HG03159 (cell line): ENCODE measurements around the gene XPO1.
"Not testable (repeated sequence)": the region's sequence is repeated elsewhere in the genome, so short reads cannot be mapped to it uniquely, and the experiment has no call there.

Experiments
- ATAC-seq: cut with Tn5 transposase; IDR thresholded peaks from one replicate; pipeline ENCODE4 v1.9.1; 2021; ENCODE audit warnings: mild to moderate bottlenecking, moderate library complexity; ENCODE audit not compliant: unreplicated experiment

The XPO1 gene

DNA sequence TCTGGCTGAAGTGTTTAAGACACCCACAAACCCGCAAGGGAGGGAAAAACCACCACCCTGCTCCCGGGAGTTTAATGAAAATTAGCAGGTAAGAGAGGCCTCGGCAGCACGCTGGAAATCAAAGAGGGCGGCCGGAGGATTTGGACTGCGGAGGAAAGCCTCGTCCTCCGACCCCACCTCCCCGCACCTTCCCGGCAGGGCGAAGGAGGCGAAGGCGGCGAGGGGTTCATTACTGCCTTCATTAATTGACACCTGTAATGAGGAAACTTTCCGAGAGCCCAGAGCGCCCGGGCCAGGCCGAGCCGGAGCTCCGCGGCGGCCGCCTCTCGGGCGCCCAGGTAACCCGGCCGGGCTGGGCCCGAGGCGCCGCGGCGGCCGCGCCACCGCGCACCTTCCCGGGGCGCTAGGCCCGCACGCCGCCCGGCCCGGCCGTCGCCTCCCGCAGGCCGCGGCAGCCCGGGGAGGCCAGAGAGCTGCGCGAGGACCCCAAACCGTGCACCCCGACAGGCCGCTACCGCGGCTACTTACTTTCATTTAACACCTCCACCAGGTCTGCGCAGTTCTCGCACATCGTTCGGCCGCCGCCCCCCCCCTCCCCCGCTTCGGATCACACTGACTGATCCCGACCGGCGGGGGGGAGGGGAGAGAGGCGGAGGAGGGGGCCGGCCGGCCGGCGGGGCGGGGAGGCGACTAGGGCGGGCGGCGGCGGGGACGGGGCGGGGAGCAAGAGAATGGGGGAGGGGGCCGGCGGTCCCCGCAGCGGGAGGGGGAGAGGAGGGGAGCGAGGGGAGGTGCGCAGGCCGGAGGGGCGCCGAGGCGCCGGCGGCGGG lies 67.8 kb downstream of the XPO1 start:
- ATAC-seq: peak; percentile 32

DNA sequence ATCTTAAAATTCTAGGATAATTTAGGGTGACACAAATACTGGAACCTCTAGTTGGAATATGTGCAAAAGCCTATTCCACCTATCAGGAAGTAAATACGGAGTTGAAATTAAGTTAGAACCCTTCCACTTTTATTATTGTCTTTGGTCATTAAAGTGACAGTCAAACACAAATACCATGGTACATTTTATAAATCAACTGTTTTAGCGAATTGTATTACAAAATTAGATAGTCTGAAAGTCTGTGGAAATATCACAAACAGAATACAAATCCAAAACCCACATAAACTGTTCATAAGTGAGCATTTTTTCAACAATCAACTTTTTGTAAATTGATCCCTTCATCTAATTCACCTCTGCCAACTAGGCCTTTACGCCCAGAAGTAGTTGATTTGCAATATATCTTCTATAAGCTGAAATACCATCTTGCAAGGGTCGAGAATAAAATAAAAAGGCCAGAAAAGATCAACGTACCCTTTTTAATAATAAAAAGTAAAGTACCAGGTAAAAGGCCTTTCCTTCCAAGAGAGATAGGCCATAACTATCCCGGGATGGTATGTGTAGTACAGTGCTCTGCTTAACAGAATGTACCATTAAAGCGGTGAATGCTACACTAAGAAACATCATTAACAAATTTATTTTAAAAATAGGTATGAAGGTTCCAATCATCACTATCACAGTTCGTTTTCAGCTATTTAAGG lies 68.6 kb downstream of the XPO1 start:
- ATAC-seq: no peak

DNA sequence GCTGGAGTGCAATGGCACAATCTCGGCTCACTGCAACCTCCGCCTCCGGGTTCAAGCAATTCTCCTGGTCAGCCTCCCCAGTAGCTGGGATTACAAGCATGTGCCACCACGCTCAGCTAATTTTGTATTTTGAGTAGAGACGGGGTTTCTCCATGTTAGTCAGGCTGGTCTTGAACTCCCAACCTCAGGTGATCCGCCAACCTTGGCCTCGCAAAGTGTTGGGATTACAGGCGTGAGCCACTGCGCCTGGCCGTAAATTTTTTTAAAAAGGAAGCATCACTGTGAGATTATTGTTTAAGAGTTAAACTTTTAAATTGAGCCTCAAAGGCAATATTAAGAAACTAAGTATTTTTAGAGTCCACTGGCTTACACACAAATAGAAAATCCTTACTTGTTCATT lies 69.9 kb downstream of the XPO1 start:
- ATAC-seq: not testable (repeated sequence)

DNA sequence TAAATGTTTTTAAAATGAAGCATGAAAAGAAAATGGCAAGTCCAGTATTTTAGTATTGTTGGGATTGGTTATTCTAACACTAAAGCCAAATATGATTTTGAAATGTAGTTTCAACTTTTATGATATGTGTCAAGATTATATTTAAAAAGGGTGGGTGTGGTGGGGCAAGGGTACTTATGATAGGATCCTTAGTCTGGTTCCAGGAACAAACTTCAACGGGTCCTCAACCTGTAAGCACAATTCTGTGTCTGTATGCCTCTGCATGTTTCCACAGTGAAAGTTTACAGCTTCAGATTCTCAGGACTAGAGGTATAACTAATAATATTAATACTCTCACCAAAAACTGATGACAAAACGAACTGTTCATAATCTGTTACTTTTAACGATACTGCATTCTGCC lies 73.1 kb downstream of the XPO1 start:
- ATAC-seq: no peak

DNA sequence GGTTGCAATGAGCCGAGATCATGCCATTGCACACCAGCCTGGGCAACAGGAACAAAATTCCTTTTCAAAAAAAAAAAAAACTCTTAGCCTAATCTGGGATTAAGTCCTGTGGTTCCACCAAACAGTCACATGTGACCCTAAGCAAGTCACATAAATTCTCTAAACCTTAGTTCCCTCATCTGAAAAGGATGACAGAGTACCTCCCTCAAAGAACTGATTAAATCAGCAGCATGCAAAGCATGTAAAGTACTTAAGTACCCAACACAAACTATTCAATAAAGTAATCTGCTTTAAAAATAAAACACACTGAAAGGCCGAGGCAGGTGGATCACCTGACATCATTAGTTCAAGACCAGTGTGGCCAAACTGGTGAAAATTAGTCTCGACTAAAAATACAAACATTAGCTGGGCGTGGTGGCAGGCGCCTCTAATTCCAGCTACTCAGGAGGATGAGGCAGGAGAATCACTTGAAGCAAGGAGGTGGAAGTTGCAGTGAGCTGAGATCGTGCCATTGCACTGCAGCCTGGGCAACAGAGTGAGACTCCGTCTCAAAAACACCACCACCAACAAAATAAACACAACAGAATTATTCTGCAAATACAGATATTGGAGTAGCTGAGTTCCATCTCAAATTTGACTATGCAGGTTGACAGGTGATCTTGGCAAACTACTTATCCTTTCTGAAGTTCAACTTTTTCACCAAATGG lies 74.2 kb downstream of the XPO1 start:
- no peak for ATAC-seq

DNA sequence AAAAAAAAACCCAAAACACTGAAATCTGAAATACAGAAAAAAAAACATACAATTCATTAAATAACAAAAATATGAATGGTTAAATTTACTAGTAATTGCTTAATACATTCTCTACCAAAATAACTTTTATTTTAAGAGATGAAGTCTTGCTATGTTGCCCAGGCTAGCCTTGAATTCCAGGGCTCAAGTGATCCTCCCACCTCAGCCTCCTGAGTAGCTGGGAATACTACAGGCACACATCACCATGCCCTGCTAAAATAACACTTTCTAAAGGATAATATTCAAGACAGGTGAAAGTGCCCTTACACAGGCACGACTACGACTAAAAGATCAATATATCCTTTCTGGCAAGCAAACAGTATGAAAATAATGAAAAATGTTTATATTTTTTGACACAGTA lies 76.8 kb downstream of the XPO1 start:
- ATAC-seq: no peak

DNA sequence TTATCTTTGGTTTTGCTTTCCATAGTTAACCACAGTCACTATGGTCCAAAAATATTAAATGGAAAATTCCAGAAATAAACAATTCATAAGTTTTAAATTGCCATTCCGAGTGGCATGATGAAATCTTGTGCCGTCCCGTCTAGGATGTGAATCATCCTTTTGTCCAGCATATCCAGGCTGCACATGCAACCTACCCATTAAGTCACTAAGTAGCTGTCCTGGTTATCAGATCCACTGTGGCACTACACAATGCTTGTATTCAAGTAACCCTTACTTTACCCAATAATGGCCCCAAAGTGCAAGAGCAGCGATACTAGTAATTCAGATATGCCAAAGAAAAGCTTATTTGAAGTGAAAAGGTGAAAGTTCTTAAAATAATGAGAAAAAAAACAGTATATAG lies 78.0 kb downstream of the XPO1 start:
- ATAC-seq: no peak

DNA sequence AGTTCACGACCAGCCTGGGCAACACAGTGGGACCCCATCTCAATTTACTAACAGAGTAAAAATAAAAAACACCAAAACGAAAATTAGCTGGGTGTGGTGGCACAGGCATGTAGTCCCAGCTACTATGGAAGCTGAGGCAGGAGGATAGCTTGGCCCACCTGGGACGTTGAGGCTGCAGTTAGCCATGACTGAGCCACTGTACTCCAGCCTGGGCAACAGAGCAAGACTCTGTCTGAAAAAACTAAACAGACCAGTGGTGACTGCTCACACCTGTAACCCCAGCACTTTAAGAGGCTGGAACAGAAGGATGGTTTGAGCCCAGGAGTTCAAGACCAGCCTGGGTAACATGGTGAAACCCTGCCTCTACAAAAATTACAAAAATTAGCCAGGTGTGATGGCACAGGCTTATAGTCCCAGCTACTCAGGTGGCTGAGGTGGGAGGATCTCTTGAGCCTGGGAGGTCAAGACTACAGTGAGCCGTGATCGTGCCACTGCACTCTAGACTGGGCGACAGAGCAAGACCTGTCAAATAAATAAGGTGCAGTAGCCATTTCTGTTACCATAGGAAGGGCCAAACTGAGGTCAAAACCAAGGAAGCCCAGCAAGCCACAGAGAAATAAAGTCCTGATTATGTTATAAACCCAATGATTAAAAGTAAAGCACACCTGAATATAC lies 81.3 kb downstream of the XPO1 start:
- ATAC-seq: no peak

DNA sequence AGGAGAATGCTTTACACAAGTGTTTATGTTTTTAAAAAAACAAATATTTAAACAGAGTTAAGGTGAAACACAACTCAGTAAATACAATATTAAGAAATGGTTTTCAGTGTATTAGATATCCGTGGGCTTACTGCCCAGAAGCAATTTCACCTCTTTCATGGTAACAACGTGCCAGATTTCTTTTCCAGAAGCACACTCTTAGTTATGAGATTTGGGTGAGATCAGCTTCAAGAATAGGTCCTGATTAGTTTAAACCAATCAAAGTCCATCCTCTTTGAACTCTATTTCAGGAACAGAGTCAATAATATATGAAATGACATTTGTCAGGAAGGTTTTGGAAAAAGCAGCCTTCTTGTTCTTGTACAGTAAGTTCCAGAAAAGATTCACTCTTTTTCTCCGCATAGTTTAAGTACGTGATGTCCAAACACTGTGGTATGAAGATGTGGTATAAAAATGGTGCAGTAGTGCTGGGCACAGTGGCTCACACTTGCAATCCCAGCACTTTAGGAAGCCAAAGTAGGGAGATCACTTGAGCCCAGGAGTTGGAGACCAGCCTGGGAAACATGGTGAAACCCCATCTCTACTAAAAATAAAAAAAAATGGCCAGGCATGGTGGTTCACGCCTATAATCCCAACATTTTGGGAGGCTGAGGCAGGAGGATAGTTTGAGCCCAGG lies 81.9 kb downstream of the XPO1 start:
- ATAC-seq: no peak

DNA sequence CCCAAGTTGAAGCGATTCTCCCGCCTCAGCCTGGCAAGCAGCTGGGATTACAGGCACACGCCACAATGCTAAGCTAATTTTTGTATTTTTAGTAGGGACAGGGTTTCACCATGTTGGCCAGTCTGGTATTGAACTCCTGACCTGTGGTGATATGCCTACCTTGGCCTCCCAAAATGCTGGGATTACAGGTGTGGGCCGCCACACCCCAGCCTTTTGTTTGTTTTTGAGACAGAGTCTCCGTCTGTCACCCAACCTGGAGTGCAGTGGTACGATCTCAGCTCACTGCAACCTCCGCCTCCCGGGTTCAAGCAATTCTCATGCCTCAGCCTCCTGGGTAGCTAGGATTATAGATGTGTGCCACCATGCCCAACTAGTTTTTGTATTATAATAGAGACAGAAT lies 83.2 kb downstream of the XPO1 start:
- not testable (repeated sequence) for ATAC-seq

DNA sequence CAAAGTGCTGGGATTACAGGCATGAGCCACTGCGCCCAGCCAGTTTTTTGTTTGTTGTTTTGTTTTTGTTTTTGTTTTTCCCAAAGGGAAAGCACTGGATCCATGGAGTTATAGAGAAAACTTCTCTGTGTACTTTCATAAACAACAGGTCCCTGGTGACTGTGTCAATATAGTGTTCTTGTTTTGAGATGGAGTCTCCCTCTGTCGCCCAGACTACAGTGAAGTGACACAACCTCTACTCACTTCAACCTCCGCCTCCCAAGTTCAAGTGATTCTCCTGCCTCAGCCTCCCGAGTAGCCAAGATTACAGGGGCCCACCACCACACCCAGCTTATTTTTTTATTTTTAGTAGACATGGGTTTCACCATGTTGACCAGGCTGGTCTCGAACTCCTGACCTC lies 83.8 kb downstream of the XPO1 start:
- no peak for ATAC-seq

DNA sequence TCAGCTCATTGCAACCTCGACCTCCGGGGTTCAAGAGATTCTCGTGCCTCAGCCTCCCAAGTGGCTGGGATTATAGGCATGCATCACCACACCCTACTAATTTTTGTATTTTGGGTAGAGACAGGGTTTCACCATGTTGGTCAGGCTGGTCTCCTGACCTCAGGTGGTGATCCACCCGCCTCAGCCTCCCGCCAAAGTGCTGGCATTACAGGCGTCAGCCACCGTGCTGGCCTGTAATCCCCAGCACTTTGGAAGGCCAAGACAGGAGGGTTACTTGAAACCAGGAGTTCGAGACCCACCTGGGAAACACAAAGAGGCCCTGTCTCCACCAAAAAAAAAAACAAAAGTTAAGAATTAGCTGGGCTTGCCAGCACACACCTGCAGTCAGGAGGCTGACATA lies 85.8 kb downstream of the XPO1 start:
- ATAC-seq: no peak

DNA sequence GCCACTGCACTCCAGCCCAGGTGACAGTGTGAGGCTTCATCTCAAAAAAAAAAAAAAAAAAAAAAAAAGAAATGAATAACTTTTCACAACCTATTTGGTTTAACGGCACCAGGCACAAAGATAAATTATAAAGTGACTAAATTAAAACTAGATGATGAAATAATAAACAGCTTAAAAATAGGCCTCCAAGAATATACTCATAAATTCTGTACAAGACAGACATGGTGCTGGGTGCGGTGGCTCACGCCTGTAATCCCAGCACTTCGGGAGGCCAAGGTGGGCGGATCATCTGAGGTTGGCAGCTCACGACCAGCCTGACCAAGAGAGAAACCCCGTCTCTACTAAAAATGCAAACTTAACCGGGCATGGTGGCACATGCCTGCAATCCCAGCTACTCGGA lies 87.0 kb downstream of the XPO1 start:
- ATAC-seq: no peak

DNA sequence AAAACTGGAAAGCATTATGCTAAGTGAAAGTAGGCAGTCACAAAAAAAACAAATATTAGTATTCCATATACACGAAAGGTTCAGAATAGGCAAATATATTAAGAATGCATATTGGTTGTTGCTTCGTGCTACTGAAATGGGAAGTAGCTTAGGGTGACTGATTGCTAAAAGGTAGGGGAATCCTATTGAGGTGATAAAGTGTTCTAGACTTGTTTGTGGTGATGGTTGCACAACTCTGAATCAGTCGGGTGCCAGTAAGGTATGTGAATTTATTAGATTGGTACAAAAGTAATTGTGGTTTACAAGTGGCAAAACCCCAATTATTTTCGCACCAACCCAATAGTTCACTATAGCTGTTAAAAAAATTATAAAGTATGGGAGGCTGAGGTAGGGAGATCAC lies 88.0 kb downstream of the XPO1 start:
- ATAC-seq: peak; percentile 50

DNA sequence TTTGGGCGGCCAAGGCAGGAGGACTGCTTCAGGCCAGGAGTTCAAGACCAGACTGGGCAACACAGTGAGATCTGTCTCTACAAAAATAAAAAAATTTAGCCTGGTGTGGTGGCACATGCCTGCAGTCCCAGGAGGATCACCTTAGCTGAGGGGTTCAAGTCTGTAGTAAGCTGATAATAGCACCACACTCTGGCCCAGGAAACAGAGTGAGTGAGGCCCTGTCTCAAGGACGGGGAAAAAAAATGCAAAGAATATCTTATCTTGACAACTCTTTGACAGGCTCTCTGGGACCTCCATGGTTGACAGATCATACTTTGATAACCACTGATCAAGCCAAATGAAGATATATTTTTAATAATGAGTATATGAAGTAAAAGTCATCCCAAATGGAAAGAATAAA lies 89.9 kb downstream of the XPO1 start:
- no peak for ATAC-seq

DNA sequence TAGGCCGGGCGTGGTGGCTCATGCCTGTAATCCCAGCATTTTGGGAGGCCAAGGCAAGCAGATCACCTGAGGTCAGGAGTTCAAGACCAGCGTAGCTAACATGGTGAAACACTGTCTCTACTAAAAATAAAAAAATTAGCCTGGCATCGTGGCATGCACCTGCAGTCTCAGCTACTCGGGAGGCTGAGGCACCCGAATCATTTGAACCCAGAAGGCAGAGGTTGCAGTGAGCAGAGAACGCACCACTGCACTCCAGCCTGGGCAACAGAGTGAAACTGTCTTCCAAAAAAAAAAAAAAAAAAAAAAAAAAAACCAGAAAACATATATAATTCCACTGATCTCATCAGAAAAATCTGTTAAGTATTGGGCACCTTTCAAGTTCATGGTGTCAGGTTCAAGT lies 91.2 kb downstream of the XPO1 start:
- ATAC-seq: not testable (repeated sequence)

DNA sequence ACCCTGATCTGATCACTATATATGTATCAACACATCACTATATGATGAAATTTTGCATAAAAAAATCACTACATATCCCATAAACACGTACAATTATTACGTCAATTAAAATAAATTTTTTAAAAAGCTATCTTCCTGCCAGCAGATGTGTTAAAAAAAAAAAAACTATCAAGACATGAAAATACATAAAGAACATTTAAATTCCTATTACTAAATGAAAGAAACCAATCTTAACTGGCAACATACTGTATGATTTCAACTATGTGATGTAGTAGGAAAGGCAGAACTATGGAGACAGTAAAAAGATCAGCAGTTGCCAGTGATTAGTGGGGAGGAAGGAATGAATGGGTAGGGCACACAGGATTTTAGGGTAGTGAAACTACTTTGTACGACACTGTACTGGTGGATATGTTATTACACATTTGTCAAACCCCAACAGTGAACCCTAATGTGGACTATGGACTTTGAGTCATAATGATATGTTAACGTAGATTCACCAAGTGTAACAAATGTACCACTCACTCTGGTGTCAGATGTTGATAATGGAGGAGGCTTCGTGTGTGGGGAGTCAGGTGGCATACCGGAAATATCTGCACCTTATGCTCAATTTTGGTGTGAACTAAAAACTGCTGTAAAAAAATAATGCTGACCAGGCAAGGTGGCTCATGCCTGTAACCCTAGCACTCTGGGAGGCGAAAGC lies 94.7 kb downstream of the XPO1 start:
- peak; percentile 90 for ATAC-seq

DNA sequence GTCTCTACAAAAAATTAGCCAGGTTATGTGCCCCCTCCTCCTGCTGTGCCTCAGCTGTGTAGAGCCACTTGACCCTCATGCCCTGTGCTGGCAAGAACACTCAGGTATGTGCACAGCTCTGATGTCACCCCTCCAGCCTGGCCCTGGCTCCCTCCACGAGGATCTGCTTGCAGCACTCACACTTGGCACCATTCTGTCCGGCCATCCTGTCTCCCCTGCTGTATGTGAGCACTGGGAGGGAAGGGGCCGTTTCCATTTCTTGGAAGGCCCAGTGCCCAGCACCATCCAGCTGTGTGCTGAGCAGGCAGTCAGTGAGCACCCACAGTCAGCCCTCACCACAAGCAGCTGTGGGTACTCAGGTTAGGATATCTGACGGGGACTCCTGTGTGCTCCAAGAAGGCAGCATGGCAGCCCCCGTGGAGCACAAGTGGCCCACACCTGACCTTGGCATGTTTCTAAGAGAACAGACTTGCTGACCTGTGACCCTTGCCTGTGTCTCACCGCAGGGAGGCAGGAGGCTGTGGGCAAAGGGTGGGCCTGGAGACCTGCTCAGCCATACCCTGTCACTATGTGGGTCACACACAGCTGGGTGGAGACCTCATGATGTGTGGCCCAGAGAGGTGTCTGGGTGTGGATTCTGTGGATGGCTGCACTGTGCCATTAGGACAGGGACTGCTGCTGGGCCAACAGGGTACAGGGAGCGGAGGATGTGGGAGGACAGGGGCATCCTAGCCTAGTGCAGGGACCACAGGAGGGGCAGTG lies 98.7 kb downstream of the XPO1 start:
- ATAC-seq: no peak

DNA sequence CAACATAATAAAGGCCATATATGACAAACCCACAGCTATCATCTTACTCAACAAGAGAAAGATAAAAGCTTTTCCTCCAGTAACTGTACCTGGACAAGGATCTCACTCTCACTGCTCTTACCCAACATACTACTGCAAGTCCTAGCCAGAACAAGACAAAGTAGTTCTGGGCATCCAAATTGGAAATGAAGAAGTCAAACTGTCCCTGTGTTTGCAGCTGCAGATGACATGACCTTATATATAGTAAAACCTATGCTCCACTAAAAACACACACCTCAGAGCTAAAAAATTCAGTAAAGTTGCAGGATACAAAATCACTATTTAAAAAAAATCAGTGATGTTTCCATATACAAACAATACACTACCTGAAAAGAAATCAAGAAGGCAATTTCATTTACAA lies 99.5 kb downstream of the XPO1 start:
- no peak for ATAC-seq
